OCI-LY3 (cell line): ENCODE data around the gene CCL28.

Experiments used
- H2AFZ ChIP-seq: fragments of 200-600, 300-600 bp; shearing (Covaris generic); 2 replicates; pipeline ENCODE4 v1.6.0; 2014; ENCODE audit warnings: antibody characterized with exemption, low read depth, low read length
- H3K27ac ChIP-seq: fragments of 200-600, 300-600 bp; sonication (generic); 2 replicates; pipeline ENCODE4 v1.5.1; 2014; ENCODE audit warnings: mild to moderate bottlenecking, low read length, moderate library complexity, mixed read lengths
- H3K27me3 ChIP-seq: fragments of 200-600, 300-600 bp; sonication (generic); 2 replicates; pipeline ENCODE4 v1.6.1; 2014; ENCODE audit warnings: low read depth, low read length, mixed read lengths
- H3K36me3 ChIP-seq: fragments of 200-600, 300-600 bp; sonication (generic); replicated peaks from 2 replicates; pipeline ENCODE3; 2014; ENCODE audit warnings: low read depth, low read length, mixed read lengths
- H3K4me1 ChIP-seq: fragments of 300-600, 200-600 bp; sonication (generic); 2 replicates; pipeline ENCODE4 v1.6.1; 2014; ENCODE audit warnings: low read length, mixed read lengths
- H3K4me2 ChIP-seq: fragments of 200-600, 300-600 bp; sonication (generic); 2 replicates; pipeline ENCODE4 v1.6.1; 2014; ENCODE audit warnings: low read length, mixed read lengths
- H3K4me3 ChIP-seq: fragments of 300-600, 200-600 bp; sonication (generic); 2 replicates; pipeline ENCODE4 v1.5.1; 2014; ENCODE audit warnings: antibody characterized with exemption, mild to moderate bottlenecking, low read length, moderate library complexity
- H3K79me2 ChIP-seq: fragments of 300-600, 200-600 bp; shearing (Covaris generic); 2 replicates; pipeline ENCODE4 v1.6.1; 2014; ENCODE audit warnings: mild to moderate bottlenecking, low read length, mixed read lengths
- H3K9ac ChIP-seq: fragments of 300-600, 200-600 bp; shearing (Covaris generic); 2 replicates; pipeline ENCODE4 v1.6.0; 2014; ENCODE audit warnings: mild to moderate bottlenecking, low read length, moderate library complexity
- H3K9me3 ChIP-seq: fragments of 200-600, 300-600 bp; shearing (Covaris generic); 2 replicates; pipeline ENCODE4 v1.6.1; 2014; ENCODE audit warnings: low read length, mixed read lengths; ENCODE audit not compliant: insufficient read depth
- H4K20me1 ChIP-seq: fragments of 200-600, 300-600 bp; sonication (generic); 2 replicates; pipeline ENCODE4 v1.6.1; 2016; ENCODE audit warnings: low read length, mixed read lengths; ENCODE audit not compliant: insufficient read depth
- CTCF ChIP-seq: fragments of 200-600, 300-600 bp; sonication (generic); IDR thresholded peaks from 2 replicates; pipeline ENCODE4 v1.5.1; 2014; ENCODE audit warnings: antibody characterized with exemption, low read length, low read depth
- EZH2phosphoT487 ChIP-seq: fragments of 200-600 bp; shearing (Covaris generic); IDR thresholded peaks from 2 replicates; pipeline ENCODE4 v1.6.1; 2018; ENCODE audit warnings: antibody characterized with exemption, mixed run types, low read depth

CCL28 gene

DNA sequence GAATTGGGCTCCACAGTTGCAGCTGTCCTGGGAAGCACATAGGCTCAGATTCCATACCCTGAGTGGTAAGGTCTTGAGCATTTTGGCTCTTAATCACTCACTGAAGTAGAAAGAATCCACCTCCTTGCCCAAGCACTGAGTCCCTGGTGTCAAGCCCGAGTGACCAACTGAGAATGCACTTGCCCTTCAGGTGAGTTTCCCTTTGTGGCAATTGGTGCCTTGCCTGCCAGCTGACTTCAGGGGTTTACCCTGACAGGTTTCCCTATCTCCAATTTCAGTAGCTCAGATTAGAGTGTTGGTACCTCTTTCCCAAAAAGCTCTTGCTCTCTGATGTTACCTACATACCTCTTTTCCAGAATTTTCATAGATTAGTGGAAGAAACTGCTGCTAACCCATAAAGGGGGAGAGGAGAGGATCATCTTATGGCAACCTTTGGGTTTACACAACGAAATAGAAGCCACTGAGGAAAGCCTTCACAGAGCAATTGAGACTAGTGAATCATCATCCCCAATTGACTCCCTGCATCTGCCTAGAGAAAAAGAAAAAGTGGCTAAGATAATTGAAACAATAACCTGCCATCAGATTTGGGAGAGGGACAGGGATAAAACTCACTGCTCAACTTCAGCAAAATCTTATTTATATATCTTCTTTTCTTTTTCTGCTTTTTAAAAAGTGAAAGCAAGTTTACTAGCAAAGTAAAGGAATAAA lies 48.6 kb downstream of the CCL28 start:
- H3K27ac ChIP-seq, result no peak overlapping the region
- H3K9ac ChIP-seq, result no peak overlapping the region
- H3K27me3 ChIP-seq, result no peaks in the 10 kb centered on the region
- no peaks in the 10 kb centered on the region for H3K36me3 ChIP-seq
- no peaks in the 10 kb centered on the region for H3K9me3 ChIP-seq
- no peak overlapping the region for H3K4me3 ChIP-seq
- TF ChIP-seq EZH2phosphoT487 (no peak), CTCF (no peak)
- H2AFZ ChIP-seq, result no peak overlapping the region
- no peaks in the 10 kb centered on the region for H3K79me2 ChIP-seq
- no peak overlapping the region for H3K4me2 ChIP-seq
- H4K20me1 ChIP-seq, result no peaks in the 10 kb centered on the region
- H3K4me1 ChIP-seq, result no peaks in the 10 kb centered on the region

DNA sequence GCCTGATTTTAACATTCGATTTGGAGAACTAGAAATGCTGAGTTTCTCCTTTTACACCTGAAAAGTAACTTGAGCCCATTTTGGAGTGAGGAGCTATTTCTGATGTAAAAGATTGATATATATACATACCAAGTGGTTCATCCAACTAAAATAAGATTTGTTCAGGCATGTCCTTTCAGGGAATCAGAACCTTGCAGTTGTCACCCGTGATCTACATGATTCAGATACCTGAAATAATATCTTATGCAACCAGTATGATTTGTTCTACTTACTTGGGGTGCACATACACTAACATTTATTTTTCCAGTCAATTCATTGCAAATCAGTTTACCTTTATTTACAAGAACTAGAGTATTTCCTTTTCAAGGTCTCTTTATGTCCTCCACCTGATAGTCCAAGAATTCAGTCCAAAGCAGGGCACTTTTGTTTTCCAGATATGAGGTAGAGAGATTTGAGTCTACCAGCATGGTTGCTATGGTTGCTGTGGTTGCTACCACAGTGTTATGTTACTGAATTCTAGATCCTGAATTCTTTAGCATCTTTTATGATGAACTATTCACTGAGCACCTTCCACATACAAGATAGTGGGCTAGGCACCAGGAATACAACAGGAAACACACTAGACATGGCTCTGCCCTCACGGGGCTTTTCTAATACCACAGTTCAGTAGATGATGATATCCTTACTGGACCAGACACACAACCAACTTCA lies 49.3 kb downstream of the CCL28 start:
- TF ChIP-seq CTCF (no peak), EZH2phosphoT487 (no peak)
- H3K79me2 ChIP-seq, result no peaks in the 10 kb centered on the region
- no peaks in the 10 kb centered on the region for H3K9me3 ChIP-seq

GRCh38 chr5:43358726-43359125 lies 53.5 kb downstream of the CCL28 start:
- H3K9ac ChIP-seq, result no peak overlapping the region
- TF ChIP-seq CTCF, result no peak
- no peak for TF ChIP-seq EZH2phosphoT487
- H3K9me3 ChIP-seq, result no peaks in the 10 kb centered on the region
- H3K27me3 ChIP-seq, result no peaks in the 10 kb centered on the region
- no peaks in the 10 kb centered on the region for H3K79me2 ChIP-seq
- no peak overlapping the region for H3K4me3 ChIP-seq
- no peaks in the 10 kb centered on the region for H3K36me3 ChIP-seq
- no peaks in the 10 kb centered on the region for H4K20me1 ChIP-seq
- H3K4me2 ChIP-seq, result no peak overlapping the region
- H3K27ac ChIP-seq, result no peak overlapping the region
- H2AFZ ChIP-seq, result no peak overlapping the region
- H3K4me1 ChIP-seq, result no peaks in the 10 kb centered on the region

More for the DNA sequence above, 49.3 kb downstream of the CCL28 start:
- no peak overlapping the region for H2AFZ ChIP-seq
- no peaks in the 10 kb centered on the region for H4K20me1 ChIP-seq
- no peak overlapping the region for H3K4me2 ChIP-seq
- no peak overlapping the region for H3K4me3 ChIP-seq
- H3K4me1 ChIP-seq, result no peaks in the 10 kb centered on the region
- no peak overlapping the region for H3K27ac ChIP-seq
- no peaks in the 10 kb centered on the region for H3K27me3 ChIP-seq
- H3K36me3 ChIP-seq, result no peaks in the 10 kb centered on the region
- no peak overlapping the region for H3K9ac ChIP-seq

- no peak overlapping the region for H3K27ac ChIP-seq
- no peak for TF ChIP-seq CTCF
- no peak for TF ChIP-seq EZH2phosphoT487
Observed at GRCh38 chr5:43358301-43358700, 53.9 kb downstream of the CCL28 start.

More at GRCh38 chr5:43358301-43358700, 53.9 kb downstream of the CCL28 start:
- Histone ChIP-seq H3K36me3 (no peaks in the 10 kb centered on the region), H3K4me1 (no peaks in the 10 kb centered on the region), H3K79me2 (no peaks in the 10 kb centered on the region), H3K9me3 (no peaks in the 10 kb centered on the region), H3K4me3 (no peak overlapping the region), H4K20me1 (no peaks in the 10 kb centered on the region), H3K9ac (no peak overlapping the region), H3K27me3 (no peaks in the 10 kb centered on the region), H3K4me2 (no peak overlapping the region), H2AFZ (no peak overlapping the region)
